ENCODE measurements around the gene TMEM120B.

GRCh38 chr12:121823727-121824115 lies 111.2 kb downstream of the TMEM120B start:
- TF ChIP-seq, protein P1, sequence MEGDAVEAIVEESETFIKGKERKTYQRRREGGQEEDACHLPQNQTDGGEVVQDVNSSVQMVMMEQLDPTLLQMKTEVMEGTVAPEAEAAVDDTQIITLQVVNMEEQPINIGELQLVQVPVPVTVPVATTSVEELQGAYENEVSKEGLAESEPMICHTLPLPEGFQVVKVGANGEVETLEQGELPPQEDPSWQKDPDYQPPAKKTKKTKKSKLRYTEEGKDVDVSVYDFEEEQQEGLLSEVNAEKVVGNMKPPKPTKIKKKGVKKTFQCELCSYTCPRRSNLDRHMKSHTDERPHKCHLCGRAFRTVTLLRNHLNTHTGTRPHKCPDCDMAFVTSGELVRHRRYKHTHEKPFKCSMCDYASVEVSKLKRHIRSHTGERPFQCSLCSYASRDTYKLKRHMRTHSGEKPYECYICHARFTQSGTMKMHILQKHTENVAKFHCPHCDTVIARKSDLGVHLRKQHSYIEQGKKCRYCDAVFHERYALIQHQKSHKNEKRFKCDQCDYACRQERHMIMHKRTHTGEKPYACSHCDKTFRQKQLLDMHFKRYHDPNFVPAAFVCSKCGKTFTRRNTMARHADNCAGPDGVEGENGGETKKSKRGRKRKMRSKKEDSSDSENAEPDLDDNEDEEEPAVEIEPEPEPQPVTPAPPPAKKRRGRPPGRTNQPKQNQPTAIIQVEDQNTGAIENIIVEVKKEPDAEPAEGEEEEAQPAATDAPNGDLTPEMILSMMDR (IDR thresholded peaks at IDR 0.05) = no peak
- TF ChIP-seq POLR2AphosphoS5 (IDR thresholded peaks at IDR 0.05) (no peak), POLR2A (IDR thresholded peaks at IDR 0.05) (no peak), EP300 (IDR thresholded peaks at IDR 0.05) (no peak)

All from upper lobe of left lung (tissue), 4 donors.